ENCODE measurements around the gene PTPRD.

The PTPRD gene

DNA sequence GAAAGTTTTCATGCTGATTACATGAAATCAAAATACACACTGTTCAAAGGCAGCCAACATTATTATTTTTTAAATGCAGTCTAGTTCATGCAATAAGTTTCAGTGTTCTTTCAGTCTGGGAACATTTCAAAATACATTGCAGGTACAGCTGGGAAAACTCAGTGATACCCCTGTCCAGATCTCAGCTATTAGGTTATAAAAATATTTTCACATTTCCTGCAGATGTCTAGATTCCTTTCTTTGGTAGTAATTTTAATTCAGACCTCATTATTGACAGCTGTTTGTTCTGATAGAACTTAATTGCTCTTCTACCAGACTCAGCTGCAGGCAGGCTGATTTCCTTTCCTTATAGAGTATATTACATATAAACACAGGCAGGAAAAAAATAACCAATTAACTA, 2256.4 kb downstream of the PTPRD start:
- Histone ChIP-seq H3K27me3 (ENCODE audit: control insufficient read depth in 1 of 2, insufficient read depth in 2 of 2, low read length in 2 of 2) (no peaks in the 10 kb centered on the region), H3K4me1 (ENCODE audit: control insufficient read depth, insufficient read depth, low read length) (no peaks in the 10 kb centered on the region), H3K27ac (ENCODE audit: low read length) (no peak overlapping the region), H3K9me3 (ENCODE audit: control insufficient read depth in 2 of 2, low read length in 2 of 2) (no peaks in the 10 kb centered on the region), H3K36me3 (ENCODE audit: control insufficient read depth in 2 of 2, insufficient read depth in 2 of 2, low read length in 2 of 2) (no peaks in the 10 kb centered on the region), H3K4me3 (ENCODE audit: low read length in 2 of 2) (no peak overlapping the region), H3K9ac (ENCODE audit: low read length in 2 of 2) (no peak overlapping the region)

DNA sequence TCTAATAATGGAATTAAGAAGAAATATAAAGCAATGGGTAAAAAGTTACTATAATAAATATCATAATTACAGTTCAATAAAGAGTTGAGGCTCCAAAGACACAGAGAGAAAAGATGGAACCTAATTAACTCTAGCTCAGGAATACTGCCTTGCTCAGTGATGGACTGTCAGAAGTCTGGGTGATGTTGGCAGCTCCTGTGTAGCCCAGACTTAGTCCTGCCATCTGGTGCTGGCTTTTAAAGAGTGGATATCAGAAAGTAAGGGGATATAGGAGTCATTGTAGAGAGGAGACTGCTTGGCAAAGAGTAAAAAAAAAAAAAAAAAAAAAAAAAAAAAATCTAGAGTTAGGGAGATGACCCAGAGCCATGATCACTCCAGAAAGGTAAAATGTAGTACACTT, 2261.4 kb downstream of the PTPRD start:
- H3K27me3 ChIP-seq (ENCODE audit: control insufficient read depth in 1 of 2, insufficient read depth in 2 of 2, low read length in 2 of 2): no peaks in the 10 kb centered on the region
- H3K27ac ChIP-seq (ENCODE audit: low read length): no peak overlapping the region
- no peak overlapping the region for H3K9ac ChIP-seq (ENCODE audit: low read length in 2 of 2)
- H3K36me3 ChIP-seq (ENCODE audit: control insufficient read depth in 2 of 2, insufficient read depth in 2 of 2, low read length in 2 of 2): no peaks in the 10 kb centered on the region
- no peaks in the 10 kb centered on the region for H3K9me3 ChIP-seq (ENCODE audit: control insufficient read depth in 2 of 2, low read length in 2 of 2)
- H3K4me1 ChIP-seq (ENCODE audit: control insufficient read depth, insufficient read depth, low read length): no peaks in the 10 kb centered on the region
- no peak overlapping the region for H3K4me3 ChIP-seq (ENCODE audit: low read length in 2 of 2)

DNA sequence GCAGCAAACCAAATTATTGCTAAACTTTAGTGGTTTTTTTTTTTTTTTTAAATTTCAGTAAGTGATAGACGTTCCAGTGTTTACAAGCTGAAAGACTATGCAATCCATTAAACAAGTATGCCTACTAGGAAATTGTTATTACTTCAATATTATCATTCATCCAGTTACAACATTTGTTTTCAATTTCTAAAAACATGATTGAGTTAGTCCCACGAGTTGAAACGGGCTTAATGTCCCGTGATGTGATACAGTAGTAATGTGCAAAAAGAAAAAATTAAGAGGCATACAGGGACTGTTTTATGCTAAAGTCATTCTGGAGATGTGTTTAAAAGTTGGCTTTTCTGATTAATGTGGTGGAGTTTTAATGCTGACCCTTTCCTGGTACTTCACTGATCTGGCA, 2262.9 kb downstream of the PTPRD start:
- Histone ChIP-seq H3K27ac (ENCODE audit: low read length) (no peak overlapping the region), H3K4me1 (ENCODE audit: control insufficient read depth, insufficient read depth, low read length) (no peaks in the 10 kb centered on the region), H3K4me3 (ENCODE audit: low read length in 2 of 2) (no peak overlapping the region), H3K36me3 (ENCODE audit: control insufficient read depth in 2 of 2, insufficient read depth in 2 of 2, low read length in 2 of 2) (no peaks in the 10 kb centered on the region), H3K9me3 (ENCODE audit: control insufficient read depth in 2 of 2, low read length in 2 of 2) (no peaks in the 10 kb centered on the region), H3K27me3 (ENCODE audit: control insufficient read depth in 1 of 2, insufficient read depth in 2 of 2, low read length in 2 of 2) (no peaks in the 10 kb centered on the region), H3K9ac (ENCODE audit: low read length in 2 of 2) (no peak overlapping the region)

DNA sequence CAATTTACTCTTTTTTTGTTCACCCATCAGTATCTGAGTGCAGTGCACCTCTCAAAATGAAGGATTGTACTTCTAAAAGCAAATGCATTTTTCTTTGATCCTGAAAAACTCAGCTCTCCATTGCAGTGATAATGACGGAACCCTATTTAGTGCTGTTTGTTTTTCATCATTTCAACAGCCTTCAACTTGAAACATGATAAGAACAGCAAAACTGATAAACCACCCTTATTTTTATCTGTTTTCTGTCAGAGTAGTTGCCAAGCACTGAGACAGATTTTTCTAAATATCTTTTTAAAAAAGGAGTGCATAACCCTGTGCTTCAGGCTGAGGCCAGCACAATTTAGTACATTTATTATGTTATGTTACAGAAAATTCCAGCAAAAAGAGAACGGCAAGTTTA, 2263.4 kb downstream of the PTPRD start:
- Histone ChIP-seq H3K4me3 (ENCODE audit: low read length in 2 of 2) (no peak overlapping the region), H3K9me3 (ENCODE audit: control insufficient read depth in 2 of 2, low read length in 2 of 2) (no peaks in the 10 kb centered on the region), H3K4me1 (ENCODE audit: control insufficient read depth, insufficient read depth, low read length) (no peaks in the 10 kb centered on the region), H3K27me3 (ENCODE audit: control insufficient read depth in 1 of 2, insufficient read depth in 2 of 2, low read length in 2 of 2) (no peaks in the 10 kb centered on the region), H3K9ac (ENCODE audit: low read length in 2 of 2) (no peak overlapping the region), H3K27ac (ENCODE audit: low read length) (no peak overlapping the region), H3K36me3 (ENCODE audit: control insufficient read depth in 2 of 2, insufficient read depth in 2 of 2, low read length in 2 of 2) (no peaks in the 10 kb centered on the region)

DNA sequence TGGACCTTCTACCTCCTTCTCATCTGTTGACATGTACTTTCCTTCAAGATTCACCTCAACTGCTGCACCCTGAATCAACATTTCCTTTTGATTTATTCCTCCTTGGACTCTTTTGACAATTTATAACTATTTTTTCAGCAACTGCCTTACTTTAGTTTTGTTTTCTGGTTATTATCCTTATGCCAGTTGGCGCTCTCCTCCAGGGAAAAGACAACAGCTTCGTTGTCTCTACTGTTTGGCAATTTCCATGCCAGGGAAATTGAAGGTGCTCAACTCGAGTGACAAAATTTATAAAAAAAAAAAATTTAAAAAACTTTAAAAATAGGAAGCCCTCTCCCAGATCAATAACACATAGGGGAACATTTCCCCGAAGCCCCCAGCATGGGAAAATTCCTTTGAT, 2264.0 kb downstream of the PTPRD start:
- Histone ChIP-seq H3K27ac (ENCODE audit: low read length) (no peak overlapping the region), H3K36me3 (ENCODE audit: control insufficient read depth in 2 of 2, insufficient read depth in 2 of 2, low read length in 2 of 2) (no peaks in the 10 kb centered on the region), H3K9me3 (ENCODE audit: control insufficient read depth in 2 of 2, low read length in 2 of 2) (no peaks in the 10 kb centered on the region), H3K4me3 (ENCODE audit: low read length in 2 of 2) (no peak overlapping the region), H3K27me3 (ENCODE audit: control insufficient read depth in 1 of 2, insufficient read depth in 2 of 2, low read length in 2 of 2) (no peaks in the 10 kb centered on the region), H3K9ac (ENCODE audit: low read length in 2 of 2) (no peak overlapping the region), H3K4me1 (ENCODE audit: control insufficient read depth, insufficient read depth, low read length) (no peaks in the 10 kb centered on the region)

DNA sequence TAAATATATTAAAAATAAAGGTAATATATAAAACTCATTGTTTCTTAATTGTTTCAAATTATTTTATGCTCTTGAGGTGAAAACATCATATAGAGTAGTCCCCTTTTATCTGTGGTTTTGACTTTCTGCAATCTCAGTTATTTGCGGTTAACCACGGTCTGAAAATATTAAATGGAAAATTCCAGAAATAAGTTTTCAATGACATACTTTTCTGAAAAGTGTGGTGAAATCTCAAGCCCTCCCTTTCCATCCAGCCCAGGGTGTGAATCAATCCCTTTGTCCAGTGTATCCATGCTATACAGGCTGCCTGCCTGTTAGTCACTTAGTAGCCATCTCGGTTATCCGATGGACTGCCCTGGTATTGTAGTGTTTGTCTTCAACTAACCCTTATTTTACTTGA, 2266.5 kb downstream of the PTPRD start:
- H3K27me3 ChIP-seq (ENCODE audit: control insufficient read depth in 1 of 2, insufficient read depth in 2 of 2, low read length in 2 of 2): no peaks in the 10 kb centered on the region
- no peaks in the 10 kb centered on the region for H3K4me1 ChIP-seq (ENCODE audit: control insufficient read depth, insufficient read depth, low read length)
- no peak overlapping the region for H3K9ac ChIP-seq (ENCODE audit: low read length in 2 of 2)
- H3K4me3 ChIP-seq (ENCODE audit: low read length in 2 of 2): no peak overlapping the region
- no peaks in the 10 kb centered on the region for H3K36me3 ChIP-seq (ENCODE audit: control insufficient read depth in 2 of 2, insufficient read depth in 2 of 2, low read length in 2 of 2)
- no peak overlapping the region for H3K27ac ChIP-seq (ENCODE audit: low read length)
- H3K9me3 ChIP-seq (ENCODE audit: control insufficient read depth in 2 of 2, low read length in 2 of 2): no peaks in the 10 kb centered on the region

DNA sequence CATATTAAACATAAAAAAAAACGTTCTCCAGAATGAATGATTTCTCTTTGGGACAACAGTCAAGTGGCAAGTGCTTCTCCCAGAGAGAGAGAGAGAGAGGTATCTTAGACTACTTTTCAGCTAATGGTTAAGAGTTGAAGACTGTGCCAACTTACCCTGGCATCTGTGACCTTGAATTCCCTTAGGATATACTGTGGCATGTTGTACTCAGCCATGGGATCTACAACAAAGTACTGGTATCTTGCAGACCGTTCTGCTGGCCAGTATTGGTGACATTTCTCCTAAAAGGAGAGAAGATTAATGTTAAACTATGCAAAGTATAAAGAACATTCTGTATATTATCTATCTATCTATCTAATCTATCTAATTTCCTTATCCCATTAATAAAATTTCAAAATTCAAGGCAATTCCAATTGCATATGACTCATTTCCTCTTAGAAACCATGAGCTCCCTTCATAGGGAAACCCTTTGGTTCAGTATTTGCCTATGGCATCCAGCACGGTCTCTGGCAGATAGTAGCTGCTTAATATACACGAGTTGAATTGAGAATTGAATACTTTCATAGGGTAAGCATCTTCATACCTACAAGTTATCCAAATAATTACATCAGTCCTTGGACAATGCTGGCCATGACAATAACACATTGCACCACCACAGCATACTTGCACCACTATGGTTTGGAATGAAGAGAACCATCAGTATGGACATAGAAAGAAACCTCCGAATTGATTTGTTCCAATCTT, 2273.9 kb downstream of the PTPRD start:
- Histone ChIP-seq H3K4me1 (ENCODE audit: control insufficient read depth, insufficient read depth, low read length) (no peaks in the 10 kb centered on the region), H3K36me3 (ENCODE audit: control insufficient read depth in 2 of 2, insufficient read depth in 2 of 2, low read length in 2 of 2) (no peaks in the 10 kb centered on the region), H3K4me3 (ENCODE audit: low read length in 2 of 2) (no peak overlapping the region), H3K27me3 (ENCODE audit: control insufficient read depth in 1 of 2, insufficient read depth in 2 of 2, low read length in 2 of 2) (no peaks in the 10 kb centered on the region), H3K9me3 (ENCODE audit: control insufficient read depth in 2 of 2, low read length in 2 of 2) (no peaks in the 10 kb centered on the region), H3K9ac (ENCODE audit: low read length in 2 of 2) (no peak overlapping the region), H3K27ac (ENCODE audit: low read length) (no peak overlapping the region)

DNA sequence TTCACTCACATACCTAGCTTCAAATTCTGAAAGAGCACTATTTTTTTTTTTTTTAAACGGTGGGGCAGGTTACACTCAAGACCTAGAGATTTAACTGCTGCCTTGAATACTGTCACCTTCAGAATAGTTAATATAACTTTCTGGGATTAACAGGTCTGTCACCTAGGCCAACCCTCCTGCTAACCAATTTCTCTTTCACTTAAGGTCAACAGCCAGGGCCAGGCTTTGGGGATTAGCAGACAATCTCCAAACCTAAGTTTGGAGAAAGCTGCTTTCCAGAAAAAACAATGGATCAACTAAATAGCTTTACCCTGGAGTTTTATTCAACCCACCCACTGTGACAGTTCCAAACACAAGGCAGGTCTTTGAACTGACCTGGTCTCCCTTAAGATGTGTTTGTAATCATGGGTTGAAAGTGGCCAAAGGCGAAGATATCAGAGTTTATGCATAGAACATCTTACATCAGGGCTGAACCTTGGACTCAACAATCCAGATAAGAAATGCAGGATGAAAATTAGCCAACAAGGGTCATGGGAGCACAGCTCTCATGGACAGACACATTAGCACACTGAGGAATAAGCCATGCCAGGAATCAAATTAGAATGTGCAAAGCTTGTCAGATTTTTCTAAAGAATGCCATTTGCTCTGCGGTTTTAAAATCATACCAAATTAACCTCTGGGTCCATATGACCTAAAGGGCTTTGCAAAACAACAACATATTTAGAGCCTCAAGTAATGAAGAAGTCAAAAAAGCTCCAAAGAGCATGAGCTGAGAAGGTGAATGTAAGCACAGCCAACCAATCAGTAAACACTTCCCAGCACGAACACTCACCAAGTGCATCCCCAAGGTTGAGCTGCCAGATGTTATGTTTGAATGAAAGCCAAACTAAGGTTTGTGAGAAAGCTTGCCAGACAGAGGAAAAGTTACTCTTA, 2274.7 kb downstream of the PTPRD start:
- H3K27me3 ChIP-seq (ENCODE audit: control insufficient read depth in 1 of 2, insufficient read depth in 2 of 2, low read length in 2 of 2): no peaks in the 10 kb centered on the region
- no peaks in the 10 kb centered on the region for H3K4me1 ChIP-seq (ENCODE audit: control insufficient read depth, insufficient read depth, low read length)
- no peak overlapping the region for H3K4me3 ChIP-seq (ENCODE audit: low read length in 2 of 2)
- no peaks in the 10 kb centered on the region for H3K9me3 ChIP-seq (ENCODE audit: control insufficient read depth in 2 of 2, low read length in 2 of 2)
- no peak overlapping the region for H3K27ac ChIP-seq (ENCODE audit: low read length)
- no peaks in the 10 kb centered on the region for H3K36me3 ChIP-seq (ENCODE audit: control insufficient read depth in 2 of 2, insufficient read depth in 2 of 2, low read length in 2 of 2)
- H3K9ac ChIP-seq (ENCODE audit: low read length in 2 of 2): no peak overlapping the region

DNA sequence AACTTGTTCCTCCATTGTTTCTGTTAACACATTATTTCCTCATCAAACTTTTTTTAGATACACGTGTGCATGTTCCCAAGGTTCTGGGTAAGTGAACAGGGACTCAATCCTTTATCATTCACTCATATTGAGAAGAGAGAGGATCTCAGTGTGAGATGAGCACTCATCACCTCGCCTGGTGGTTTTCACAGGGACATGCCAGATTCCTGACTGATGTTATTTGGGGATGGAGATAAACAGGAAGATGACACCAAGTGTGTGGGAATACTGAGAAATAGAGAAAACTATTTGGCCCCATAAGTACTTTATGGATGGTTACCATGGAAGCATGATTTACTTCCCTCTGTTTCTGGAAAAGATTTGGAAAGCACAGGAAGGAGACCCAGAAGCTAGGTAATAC, 2279.9 kb downstream of the PTPRD start:
- no peak overlapping the region for H3K4me3 ChIP-seq (ENCODE audit: low read length in 2 of 2)
- H3K27ac ChIP-seq (ENCODE audit: low read length): no peak overlapping the region
- H3K4me1 ChIP-seq (ENCODE audit: control insufficient read depth, insufficient read depth, low read length): no peaks in the 10 kb centered on the region
- no peak overlapping the region for H3K9ac ChIP-seq (ENCODE audit: low read length in 2 of 2)
- no peaks in the 10 kb centered on the region for H3K27me3 ChIP-seq (ENCODE audit: control insufficient read depth in 1 of 2, insufficient read depth in 2 of 2, low read length in 2 of 2)
- H3K36me3 ChIP-seq (ENCODE audit: control insufficient read depth in 2 of 2, insufficient read depth in 2 of 2, low read length in 2 of 2): no peaks in the 10 kb centered on the region
- no peaks in the 10 kb centered on the region for H3K9me3 ChIP-seq (ENCODE audit: control insufficient read depth in 2 of 2, low read length in 2 of 2)

DNA sequence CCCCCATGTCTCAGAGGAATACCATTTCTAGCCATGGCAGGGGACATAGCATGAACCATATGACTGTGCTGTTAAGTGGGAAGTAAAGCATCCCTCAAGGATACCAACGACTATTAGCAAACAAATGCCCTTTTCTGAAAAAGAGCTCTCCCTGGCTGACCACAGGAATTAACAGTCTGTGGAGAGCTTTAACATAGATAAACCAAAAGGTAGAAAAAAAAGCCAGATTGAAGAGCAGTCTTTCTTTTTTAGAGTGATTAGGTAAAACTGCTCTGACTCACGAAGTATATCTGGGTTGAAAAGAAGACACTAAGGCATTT, 2280.5 kb downstream of the PTPRD start:
- H3K4me1 ChIP-seq (ENCODE audit: control insufficient read depth, insufficient read depth, low read length): no peaks in the 10 kb centered on the region
- H3K9me3 ChIP-seq (ENCODE audit: control insufficient read depth in 2 of 2, low read length in 2 of 2): no peaks in the 10 kb centered on the region
- H3K4me3 ChIP-seq (ENCODE audit: low read length in 2 of 2): no peak overlapping the region
- H3K36me3 ChIP-seq (ENCODE audit: control insufficient read depth in 2 of 2, insufficient read depth in 2 of 2, low read length in 2 of 2): no peaks in the 10 kb centered on the region
- H3K27ac ChIP-seq (ENCODE audit: low read length): no peak overlapping the region
- H3K27me3 ChIP-seq (ENCODE audit: control insufficient read depth in 1 of 2, insufficient read depth in 2 of 2, low read length in 2 of 2): no peaks in the 10 kb centered on the region
- no peak overlapping the region for H3K9ac ChIP-seq (ENCODE audit: low read length in 2 of 2)
